Neuronal stem cell (in vitro differentiated cells): ENCODE measurements around the gene SEMA4G.
A peak's percentile ranks its signal among the peaks of the same experiment; 100 is the strongest.

Experiments
- DNase-seq: peaks from one replicate; pipeline ENCODE4 v3.0.0-alpha.2; 2013; ENCODE audit warnings: low spot score
- H2AFZ ChIP-seq: one replicate; pipeline ENCODE4 v1.6.1; 2013; ENCODE audit warnings: mild to moderate bottlenecking, low read length, inconsistent platforms
- H2AK5ac ChIP-seq: 2 replicates; pipeline ENCODE4 v1.6.1; 2013; ENCODE audit warnings: low read depth, mild to moderate bottlenecking, inconsistent platforms, low read length, moderate library complexity, mixed read lengths
- H2BK120ac ChIP-seq: 2 replicates; pipeline ENCODE4 v1.6.1; 2013; ENCODE audit warnings: low read depth, mild to moderate bottlenecking, inconsistent platforms, low read length, moderate library complexity, mixed read lengths
- H2BK12ac ChIP-seq: one replicate; pipeline ENCODE4 v1.6.1; 2013; ENCODE audit warnings: low read length, inconsistent platforms
- H2BK15ac ChIP-seq: 2 replicates; pipeline ENCODE4 v1.6.1; 2013; ENCODE audit warnings: mild to moderate bottlenecking, low read length, inconsistent platforms, mixed read lengths
- H2BK5ac ChIP-seq: one replicate; pipeline ENCODE4 v1.6.1; 2013; ENCODE audit warnings: inconsistent platforms, mild to moderate bottlenecking, low read length, moderate library complexity
- H3K14ac ChIP-seq: one replicate; pipeline ENCODE4 v1.6.1; 2013; ENCODE audit warnings: low read length, inconsistent platforms
- H3K18ac ChIP-seq: 2 replicates; pipeline ENCODE4 v1.6.1; 2013; ENCODE audit warnings: low read length, inconsistent platforms
- H3K23ac ChIP-seq: 2 replicates; pipeline ENCODE4 v1.6.1; 2013; ENCODE audit warnings: low read depth, mild to moderate bottlenecking, mixed read lengths, low read length, inconsistent platforms; ENCODE audit not compliant: poor library complexity
- H3K27ac ChIP-seq: replicated peaks from 3 replicates; pipeline ENCODE4 v1.5.1; 2013; ENCODE audit warnings: low read length, inconsistent platforms
- H3K27me3 ChIP-seq, 3 experiments: 2 replicates each; pipeline ENCODE4 v1.6.1; 2013; ENCODE audit warnings: low read length in 3 of 3, mild to moderate bottlenecking in 2 of 3, inconsistent platforms in 1 of 3, low read depth in 1 of 3, mixed read lengths in 1 of 3, moderate library complexity in 1 of 3; ENCODE audit not compliant: control insufficient read depth in 3 of 3, insufficient read depth in 3 of 3
- H3K36me3 ChIP-seq, 2 donors: replicated peaks in 1 of 2; 2 replicates each; pipeline ENCODE4 v1.6.1; 2013; ENCODE audit warnings: low read length in 2 of 2; ENCODE audit not compliant: control insufficient read depth in 2 of 2, insufficient read depth in 2 of 2
- H3K4ac ChIP-seq: 2 replicates; pipeline ENCODE4 v1.6.1; 2013; ENCODE audit warnings: inconsistent platforms, mild to moderate bottlenecking, low read length, moderate library complexity
- H3K4me1 ChIP-seq, 2 donors: 1 replicate in 1 of 2; 2 replicates in 1 of 2; pipeline ENCODE4 v1.6.1; 2013; ENCODE audit warnings: low read length in 2 of 2, low read depth in 1 of 2; ENCODE audit not compliant: control insufficient read depth in 2 of 2, insufficient read depth in 1 of 2
- H3K4me2 ChIP-seq: one replicate; pipeline ENCODE4 v1.6.1; 2013; ENCODE audit warnings: mild to moderate bottlenecking, low read length, inconsistent platforms; ENCODE audit not compliant: insufficient read depth, poor library complexity, severe bottlenecking
- H3K4me3 ChIP-seq, 2 donors: 2 replicates each; pipeline ENCODE4 v1.5.1; 2013; ENCODE audit warnings: low read length in 2 of 2, mild to moderate bottlenecking in 2 of 2, inconsistent platforms in 1 of 2, moderate library complexity in 1 of 2
- H3K79me1 ChIP-seq: one replicate; pipeline ENCODE4 v1.6.1; 2013; ENCODE audit warnings: low read depth, mild to moderate bottlenecking, inconsistent platforms, low read length, moderate library complexity
- H3K9ac ChIP-seq: one replicate; pipeline ENCODE4 v1.6.1; 2013; ENCODE audit warnings: mild to moderate bottlenecking, low read depth, low read length, inconsistent platforms; ENCODE audit not compliant: poor library complexity
- H3K9me3 ChIP-seq, 2 donors: replicated peaks in 1 of 2; 2 replicates each; pipeline versions ENCODE3 to v1.6.1; 2013; ENCODE audit warnings: low read length in 2 of 2, mild to moderate bottlenecking in 2 of 2, inconsistent platforms in 1 of 2, low read depth in 1 of 2, mixed read lengths in 1 of 2, moderate library complexity in 1 of 2; ENCODE audit not compliant: control insufficient read depth in 2 of 2, insufficient read depth in 1 of 2
- H4K8ac ChIP-seq: one replicate; pipeline ENCODE4 v1.6.1; 2013; ENCODE audit warnings: low read depth, mild to moderate bottlenecking, inconsistent platforms, low read length, moderate library complexity
- H4K91ac ChIP-seq: one replicate; pipeline ENCODE4 v1.6.1; 2013; ENCODE audit warnings: low read length, low read depth, mild to moderate bottlenecking, inconsistent platforms; ENCODE audit not compliant: poor library complexity
- WGBS, 2 donors: extraction: QIAGEN DNeasy Blood & Tissue Kit; methylation state at CpG; one replicate each; pipeline ENCODE4 v1.1.7; 2013; ENCODE audit warnings: missing lambda C conversion rate in 2 of 2, mixed read lengths in 1 of 2; ENCODE audit not compliant: insufficient read length in 2 of 2, insufficient replicate concordance in 1 of 2; ENCODE audit errors: extremely low coverage in 2 of 2; 5-methylcytosine and 5-hydroxymethylcytosine counted together

Gene SEMA4G

DNA sequence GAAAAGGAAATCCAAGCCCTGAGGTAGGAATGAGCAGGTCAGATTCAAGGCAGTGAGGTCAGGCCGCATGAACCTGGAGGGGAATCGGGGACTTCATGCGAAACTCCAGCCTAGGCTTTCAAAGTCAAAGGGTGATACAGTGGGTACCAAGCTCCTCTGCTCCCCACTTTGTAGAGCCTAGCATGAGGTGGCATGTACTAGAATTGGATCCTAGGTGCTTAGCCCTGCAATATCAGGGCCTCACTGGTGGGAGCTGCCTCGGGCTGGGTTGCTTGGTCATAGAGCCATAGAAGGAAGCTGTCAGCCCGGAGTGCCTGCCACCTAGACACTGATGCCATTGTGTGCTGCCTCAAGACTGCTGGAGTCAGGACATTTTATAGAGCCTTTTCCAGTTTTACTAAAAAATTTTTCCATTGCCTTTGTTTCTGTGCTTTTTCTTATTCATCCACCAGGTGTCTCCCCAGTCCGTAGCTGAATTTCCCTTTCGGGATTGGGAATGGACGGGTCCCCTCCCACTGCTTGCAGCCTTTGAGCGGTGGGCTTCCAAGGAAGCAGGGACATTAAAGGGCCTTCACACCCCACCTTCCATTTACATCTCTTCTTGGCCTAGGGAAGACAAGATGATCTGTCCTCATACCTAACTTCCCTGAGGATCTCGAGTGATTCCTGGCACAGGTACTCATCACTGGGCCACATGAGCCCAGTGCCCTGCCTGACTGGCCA lies 24.8 kb downstream of the SEMA4G start:
- Histone ChIP-seq H4K8ac (no peak overlapping the region), H2AFZ (no peak overlapping the region), H3K18ac (no peak overlapping the region), H3K23ac (no peak overlapping the region), H3K9me3 (no peaks in the 10 kb centered on the region), H3K27ac (no peak overlapping the region), H3K14ac (no peak overlapping the region), H3K4ac (no peak overlapping the region), H3K4me1 (peaks cover 10% of the 10 kb centered on the region in 2 donors), H2BK5ac (no peak overlapping the region), H3K79me1 (no peaks in the 10 kb centered on the region), H3K27me3 (no peaks in the 10 kb centered on the region), H2BK120ac (no peak overlapping the region), H3K9ac (no peak overlapping the region), H4K91ac (no peak overlapping the region), H2BK15ac (no peak overlapping the region), H3K4me2 (no peak overlapping the region), H2BK12ac (no peak overlapping the region), H3K4me3 (no peak overlapping the region), H3K36me3 (peaks cover 35 to 45% of the 10 kb centered on the region in 2 donors), H2AK5ac (no peak overlapping the region)
- no CpG with 5 or more reads among the region's 10 CpGs for WGBS, 2 donors
- DNase-seq: no peak

DNA sequence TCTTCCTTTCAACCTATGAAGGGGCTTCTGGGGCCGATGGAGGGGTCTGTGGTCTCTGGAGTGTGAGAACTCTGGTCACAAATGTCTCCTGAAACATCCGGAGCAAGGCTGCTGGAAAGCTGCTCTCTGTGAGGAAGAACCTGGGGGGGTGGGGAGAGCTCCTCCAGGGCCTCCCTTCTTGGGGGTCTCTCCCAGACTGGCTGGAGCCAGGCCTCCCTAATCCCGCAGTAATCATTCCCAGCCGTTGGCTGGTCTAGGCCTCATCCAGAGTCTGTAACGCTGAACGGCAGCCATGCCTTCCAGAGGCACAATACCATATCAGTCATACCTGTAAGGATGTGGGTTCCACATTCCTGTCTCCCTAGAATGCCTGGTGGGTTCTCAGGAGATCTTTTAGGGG lies 25.9 kb downstream of the SEMA4G start:
- Histone ChIP-seq H3K9ac (no peak overlapping the region), H3K4me2 (no peak overlapping the region), H3K36me3 (peaks cover 27 to 35% of the 10 kb centered on the region in 2 donors), H3K9me3 (no peaks in the 10 kb centered on the region), H4K91ac (no peak overlapping the region), H3K4me1 (peaks cover 10% of the 10 kb centered on the region in 2 donors), H3K18ac (no peak overlapping the region), H3K27me3 (no peaks in the 10 kb centered on the region), H2BK15ac (no peak overlapping the region), H2BK5ac (no peak overlapping the region), H3K23ac (no peak overlapping the region), H2AFZ (no peak overlapping the region), H3K4ac (no peak overlapping the region), H2BK120ac (no peak overlapping the region), H3K14ac (no peak overlapping the region), H4K8ac (no peak overlapping the region), H3K79me1 (peaks cover 4% of the 10 kb centered on the region), H2BK12ac (no peak overlapping the region), H3K4me3 (no peak overlapping the region), H3K27ac (no peak overlapping the region), H2AK5ac (no peak overlapping the region)
- no peak for DNase-seq
- no CpG with 5 or more reads among the region's 6 CpGs for WGBS, 2 donors

DNA sequence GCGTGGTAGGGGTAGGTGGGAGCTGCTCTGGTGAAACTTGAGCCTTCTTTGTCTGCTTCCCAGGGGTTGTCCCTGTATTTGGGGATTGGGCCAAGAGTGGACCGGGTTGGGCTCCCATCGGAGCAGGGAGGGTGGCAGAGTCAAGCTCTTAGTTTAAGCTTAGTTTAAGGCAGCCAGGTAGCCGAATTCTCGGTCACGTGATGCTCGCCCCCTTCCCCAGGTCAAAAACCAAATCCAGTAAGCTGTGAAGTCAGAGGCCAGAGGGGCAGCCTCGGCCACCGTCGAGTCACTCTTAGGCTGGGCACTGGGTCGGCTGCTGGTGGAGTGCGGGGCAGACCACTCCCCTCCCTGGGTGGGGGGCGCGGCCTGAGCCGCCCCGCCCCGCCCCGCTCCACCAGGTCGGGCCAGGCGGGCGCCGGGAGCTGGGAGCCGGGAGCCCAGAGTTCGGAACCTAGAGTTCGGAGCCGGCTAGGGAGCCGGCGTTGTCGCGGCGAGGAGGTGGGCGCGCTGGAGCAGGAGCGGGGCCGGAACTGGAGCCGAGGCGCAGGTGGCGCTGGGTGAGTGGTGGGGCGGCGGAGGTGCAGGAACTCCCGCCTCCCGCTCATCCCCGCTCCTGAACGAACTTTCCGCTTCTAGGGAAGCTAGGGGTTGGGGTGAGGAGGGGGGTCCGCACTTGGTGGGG lies 27.5 kb downstream of the SEMA4G start:
- Histone ChIP-seq H3K9ac (peak overlapping the region; percentile 94), H3K14ac (peak overlapping the region; percentile 58), H2BK120ac (peak overlapping the region; percentile 78), H2BK12ac (no peak overlapping the region), H2AK5ac (peak overlapping the region; percentile 70), H3K27me3 (no peaks in the 10 kb centered on the region), H4K91ac (no peak overlapping the region), H3K4me3 (peak overlapping the region; percentile 92 to 99), H3K36me3 (peaks cover 14 to 23% of the 10 kb centered on the region in 2 donors), H2AFZ (peak overlapping the region; percentile 95), H3K4me2 (peak overlapping the region; percentile 97), H3K9me3 (no peaks in the 10 kb centered on the region), H2BK15ac (peak overlapping the region; percentile 95), H3K18ac (peak overlapping the region; percentile 95), H3K4me1 (peaks cover 20 to 22% of the 10 kb centered on the region in 2 donors), H4K8ac (no peak overlapping the region), H3K23ac (peak overlapping the region; percentile 96), H3K27ac (peak overlapping the region; percentile 94), H2BK5ac (no peak overlapping the region), H3K4ac (no peak overlapping the region), H3K79me1 (peaks cover 10% of the 10 kb centered on the region)
- peak; percentile 59 for DNase-seq
- no CpG with 5 or more reads among the region's 46 CpGs for WGBS, 2 donors
